Transverse colon (tissue), 4 donors: ENCODE results near the gene STARD13. TPM values are rescaled to one million over a fixed set of nuclear protein-coding genes. Genes with fewer than 3 reads are reported as not detected.
"Not testable (repeated sequence)": the region's sequence is repeated elsewhere in the genome, so short reads cannot be mapped to it uniquely, and the experiment has no call there.

Source experiments
- DNase-seq: peaks from one replicate; pipeline ENCODE4 v3.0.0-alpha.2; 2019
- H3K27ac ChIP-seq, 4 donors: fragments of 200-600 bp; sonication (generic); 2 replicates each; pipeline ENCODE4 v1.5.1; 2016 to 2018; ENCODE audit warnings: inconsistent platforms in 4 of 4
- H3K27me3 ChIP-seq: fragments of 200-600 bp; sonication (generic); 2 replicates; pipeline ENCODE4 v1.5.1; 2017; ENCODE audit warnings: inconsistent platforms
- H3K36me3 ChIP-seq, 4 donors: fragments of 200-600 bp; sonication (generic); 2 replicates each; pipeline ENCODE4 v1.5.1; 2017 to 2019; ENCODE audit warnings: inconsistent platforms in 4 of 4
- H3K4me1 ChIP-seq, 4 donors: fragments of 200-600 bp; sonication (generic); 2 replicates each; pipeline ENCODE4 v1.5.1; 2017 to 2020; ENCODE audit warnings: inconsistent platforms in 4 of 4
- H3K4me3 ChIP-seq, 4 donors: fragments of 200-600 bp; sonication (generic); 1 replicate in 1 of 4; 2 replicates in 3 of 4; pipeline versions ENCODE4 v1.5.1 to v1.6.1; 2017 to 2019; ENCODE audit warnings: inconsistent platforms in 4 of 4
- H3K9me3 ChIP-seq, 2 donors: fragments of 200-600 bp; sonication (generic); 2 replicates each; pipeline ENCODE4 v1.5.1; 2017 to 2019; ENCODE audit warnings: inconsistent platforms in 2 of 2
- EP300 ChIP-seq: sonication (generic); formaldehyde crosslinking; IDR thresholded peaks from one replicate; pipeline ENCODE4 v1.6.1; 2017; ENCODE audit warnings: antibody characterized with exemption, low read depth
- POLR2A ChIP-seq: fragments of 450-650 bp; IDR thresholded peaks from one replicate; pipeline ENCODE4 v1.6.1; 2016; ENCODE audit warnings: antibody characterized with exemption, mild to moderate bottlenecking, moderate library complexity
- POLR2AphosphoS5 ChIP-seq, 3 donors: sonication (generic); formaldehyde crosslinking; IDR thresholded peaks; one replicate each; pipeline ENCODE4 v1.6.1; 2016; ENCODE audit warnings: antibody characterized with exemption in 3 of 3
- WGBS, 2 donors: methylation state at CpG; one replicate each; pipeline ENCODE4 v1.1.5; 2018; ENCODE audit warnings: low coverage in 1 of 2; 5-methylcytosine and 5-hydroxymethylcytosine counted together
- in situ Hi-C, 4 donors: fragments of 200-750 bp; cut with MboI; loops; one replicate each; pipeline versions ENCODE4 v1.15.0 to v1.15.1; 2017; ENCODE audit warnings: low sequenced_read_pairs in 3 of 4, low pct_ligation_motif_present in 1 of 4, low pct_unique_long_range_greater_than_20kb in 1 of 4
- intact Hi-C: fragments of 100-400 bp; cut with DNase I; formaldehyde crosslinking; loops from one replicate; pipeline ENCODE4 v1.15.1; 2023; ENCODE audit warnings: low total_unique reads
- total RNA-seq, 4 donors: library from RNA; depleted of rRNA; stranded (reverse); fragments of >200 nt; gene quantifications; one replicate each; pipeline ENCODE4 v1.1.0, GENCODE V29; 2016
- TF ChIP-seq, protein P1 (sequence below), 5 experiments: fragments of 200-600 bp in 3 of 5; fragments of 450-650 bp in 2 of 5; sonication (generic) in 3 of 5; IDR thresholded peaks; 1 replicate in 2 of 5; 2 replicates in 3 of 5; pipeline ENCODE4 v1.5.1; 2016 to 2017; ENCODE audit warnings: antibody characterized with exemption in 5 of 5, inconsistent platforms in 3 of 5, mild to moderate bottlenecking in 2 of 5, moderate library complexity in 1 of 5

STARD13 gene
- total RNA-seq, 4 donors from 2014 or later, result 18.1 to 107 (median 41.5) TPM

- H3K4me3 ChIP-seq, result no peak overlapping the region
- in situ Hi-C loops (no loop called here), intact Hi-C loops (no loop called here)
- H3K27me3 ChIP-seq, result no peaks in the 10 kb centered on the region
- 98 to 100% methylated on average over 2 of the region's 2 CpGs for WGBS, 2 donors
- no peak overlapping the region for H3K27ac ChIP-seq
- H3K9me3 ChIP-seq, result peaks cover 0 to 8% of the 10 kb centered on the region in 2 donors
- peaks cover 0 to 10% (median 0%) of the 10 kb centered on the region in 4 donors for H3K4me1 ChIP-seq
- peaks cover 0 to 23% (median 6%) of the 10 kb centered on the region in 4 donors for H3K36me3 ChIP-seq
- no peak for DNase-seq
- TF ChIP-seq, protein P1, sequence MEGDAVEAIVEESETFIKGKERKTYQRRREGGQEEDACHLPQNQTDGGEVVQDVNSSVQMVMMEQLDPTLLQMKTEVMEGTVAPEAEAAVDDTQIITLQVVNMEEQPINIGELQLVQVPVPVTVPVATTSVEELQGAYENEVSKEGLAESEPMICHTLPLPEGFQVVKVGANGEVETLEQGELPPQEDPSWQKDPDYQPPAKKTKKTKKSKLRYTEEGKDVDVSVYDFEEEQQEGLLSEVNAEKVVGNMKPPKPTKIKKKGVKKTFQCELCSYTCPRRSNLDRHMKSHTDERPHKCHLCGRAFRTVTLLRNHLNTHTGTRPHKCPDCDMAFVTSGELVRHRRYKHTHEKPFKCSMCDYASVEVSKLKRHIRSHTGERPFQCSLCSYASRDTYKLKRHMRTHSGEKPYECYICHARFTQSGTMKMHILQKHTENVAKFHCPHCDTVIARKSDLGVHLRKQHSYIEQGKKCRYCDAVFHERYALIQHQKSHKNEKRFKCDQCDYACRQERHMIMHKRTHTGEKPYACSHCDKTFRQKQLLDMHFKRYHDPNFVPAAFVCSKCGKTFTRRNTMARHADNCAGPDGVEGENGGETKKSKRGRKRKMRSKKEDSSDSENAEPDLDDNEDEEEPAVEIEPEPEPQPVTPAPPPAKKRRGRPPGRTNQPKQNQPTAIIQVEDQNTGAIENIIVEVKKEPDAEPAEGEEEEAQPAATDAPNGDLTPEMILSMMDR (IDR thresholded peaks at IDR 0.05), result no peak
- TF ChIP-seq POLR2A (no peak), EP300 (no peak), POLR2AphosphoS5 (IDR thresholded peaks at IDR 0.05) (no peak)
These were observed 121.2 kb downstream of the STARD13 start for GRCh38 chr13:33164331-33164730.

DNA sequence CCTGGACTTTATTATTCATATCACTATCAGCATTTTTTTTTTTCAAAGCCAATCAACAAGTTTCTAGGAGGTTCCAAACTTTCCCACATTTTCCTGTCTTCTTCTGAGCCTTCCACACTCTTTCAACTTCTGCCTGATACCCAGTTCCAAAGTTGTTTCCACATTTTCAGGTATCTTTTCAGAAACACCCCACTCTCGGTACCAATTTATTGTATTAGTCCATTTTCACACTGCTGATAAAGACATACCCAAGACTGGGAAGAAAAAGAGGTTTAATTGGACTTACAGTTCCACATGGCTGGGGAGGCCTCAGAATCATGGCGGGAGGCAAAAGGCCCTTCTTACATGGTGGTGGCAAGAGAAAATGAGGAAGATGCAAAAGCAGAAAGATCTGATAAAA, 122.8 kb downstream of the STARD13 start:
- not testable (repeated sequence) for DNase-seq

DNA sequence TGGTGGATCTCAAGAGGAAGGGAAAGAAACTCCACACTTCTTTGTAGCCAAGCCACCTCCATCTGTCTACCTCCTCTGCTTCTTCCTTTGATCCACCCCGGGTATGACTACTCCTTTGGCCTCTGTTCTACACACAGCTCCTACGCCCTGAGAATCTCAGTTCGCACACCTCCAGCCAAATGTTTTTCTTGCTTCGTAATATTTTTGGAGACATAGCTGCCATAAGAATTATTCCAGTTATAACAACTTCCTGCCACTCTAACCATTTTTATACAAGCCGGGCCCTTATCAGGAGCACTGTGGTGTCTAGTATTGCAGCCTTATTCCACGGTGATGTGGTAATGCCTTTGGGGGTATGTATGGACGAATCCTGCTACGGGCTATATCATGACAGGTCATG, 126.7 kb downstream of the STARD13 start:
- no peak overlapping the region for H3K4me3 ChIP-seq
- H3K27ac ChIP-seq, result no peak overlapping the region
- peaks cover 0 to 8% of the 10 kb centered on the region in 2 donors for H3K9me3 ChIP-seq
- DNase-seq, result no peak
- TF ChIP-seq EP300 (no peak), POLR2A (no peak)
- TF ChIP-seq, protein P1 (IDR thresholded peaks at IDR 0.05), result no peak
- peaks cover 0 to 5% (median 0%) of the 10 kb centered on the region in 4 donors for H3K4me1 ChIP-seq
- no peaks in the 10 kb centered on the region for H3K27me3 ChIP-seq
- intact Hi-C loops, result no loop called here
- 88 to 93% methylated on average over 6 to 8 of the region's 8 CpGs for WGBS, 2 donors
- in situ Hi-C loops, result no loop called here
- H3K36me3 ChIP-seq, result peaks cover 0 to 17% (median 6%) of the 10 kb centered on the region in 4 donors

More for the DNA sequence above, 122.8 kb downstream of the STARD13 start:
- H3K4me1 ChIP-seq, H3K4me3 ChIP-seq, H3K27me3 ChIP-seq, in situ Hi-C loops, H3K27ac ChIP-seq, H3K9me3 ChIP-seq, intact Hi-C loops: not testable (repeated sequence)
- 95 to 100% methylated on average over 1 to 2 of the region's 2 CpGs for whole genome bisulfite sequencing, 2 donors
- peaks cover 0 to 23% (median 6%) of the 10 kb centered on the region in 4 donors for H3K36me3 ChIP-seq

DNA sequence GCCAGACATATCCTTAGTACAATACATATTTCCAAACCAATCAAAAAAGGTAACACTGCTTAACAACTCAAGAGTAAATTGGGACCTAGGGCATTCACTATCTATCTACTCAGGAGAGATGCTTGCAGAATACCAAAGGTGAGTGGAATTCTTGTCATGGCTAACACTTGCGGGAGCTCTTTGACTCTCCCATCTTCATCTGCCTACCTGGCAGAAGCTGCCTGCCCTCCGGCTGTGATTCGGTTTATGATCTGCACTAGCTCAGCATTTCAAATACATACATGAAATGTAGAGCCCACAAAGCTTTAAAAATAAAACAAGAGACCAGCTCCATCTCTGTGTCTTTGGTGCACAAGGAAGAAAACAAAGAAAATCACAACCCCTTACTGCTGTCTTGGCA, 127.3 kb downstream of the STARD13 start:
- peaks cover 0 to 6% (median 0%) of the 10 kb centered on the region in 4 donors for H3K4me1 ChIP-seq
- peaks cover 0 to 16% (median 5%) of the 10 kb centered on the region in 4 donors for H3K36me3 ChIP-seq
- H3K4me3 ChIP-seq, result no peak overlapping the region
- 97 to 100% methylated on average over 3 of the region's 3 CpGs for WGBS, 2 donors
- H3K9me3 ChIP-seq, result peaks cover 0 to 8% of the 10 kb centered on the region in 2 donors
- no peak overlapping the region for H3K27ac ChIP-seq
- in situ Hi-C loops, result no loop called here
- intact Hi-C loops, result no loop called here
- TF ChIP-seq EP300 (no peak), POLR2A (no peak), POLR2AphosphoS5 (IDR thresholded peaks at IDR 0.05) (no peak)
- TF ChIP-seq, protein P1 (IDR thresholded peaks at IDR 0.05), result no peak
- no peaks in the 10 kb centered on the region for H3K27me3 ChIP-seq
- no peak for DNase-seq

- no peak for DNase-seq
- in situ Hi-C loops (no loop called here), intact Hi-C loops (no loop called here)
- Histone ChIP-seq H3K4me1 (peaks cover 0 to 8% (median 3%) of the 10 kb centered on the region in 4 donors), H3K27me3 (no peaks in the 10 kb centered on the region), H3K9me3 (no peaks in the 10 kb centered on the region), H3K36me3 (peaks cover 0 to 4% (median 0%) of the 10 kb centered on the region in 4 donors), H3K27ac (no peak overlapping the region), H3K4me3 (no peak overlapping the region)
- WGBS, 2 donors, result 95 to 99% methylated on average over 4 to 5 of the region's 5 CpGs
- TF ChIP-seq POLR2A, result no peak
- TF ChIP-seq EP300, result no peak
- TF ChIP-seq POLR2AphosphoS5 (IDR thresholded peaks at IDR 0.05), result no peak
- TF ChIP-seq, protein P1 (IDR thresholded peaks at IDR 0.05), result no peak
These were observed 130.6 kb downstream of the STARD13 start for GRCh38 chr13:33154911-33155310.
